ENCODE data around the gene BLOC1S1.

DNA sequence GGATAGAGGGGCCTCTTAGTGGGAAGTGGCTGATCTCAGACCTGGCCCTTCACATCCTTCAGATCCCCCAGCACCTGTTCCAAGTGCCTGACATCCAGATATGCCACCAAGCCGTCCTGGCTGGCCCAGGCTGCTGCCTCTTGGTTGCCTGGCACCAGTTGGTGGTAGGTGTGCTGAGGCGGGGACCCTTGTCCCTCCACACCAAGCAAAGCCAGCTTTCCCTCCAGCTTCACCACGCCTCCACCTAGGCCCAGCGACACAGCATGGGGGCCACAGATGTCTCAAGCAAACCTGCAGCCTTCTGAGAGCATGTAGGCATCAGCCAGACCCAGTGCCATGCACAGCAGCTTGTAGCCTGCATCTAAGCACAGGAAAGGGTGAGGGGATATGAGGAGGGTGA, 16.4 kb downstream of the BLOC1S1 start:
- no peak for TF ChIP-seq CTCF (IDR thresholded peaks at IDR 0.05)
- no peak for TF ChIP-seq POLR2A (IDR thresholded peaks at IDR 0.05)
